ENCODE results near the gene FARP2. TPM values are rescaled to one million over a fixed set of nuclear protein-coding genes. Genes with fewer than 3 reads are reported as not detected.

Gene FARP2
- total RNA-seq, 1 experiment from 2014 or later, result 29.9 TPM

DNA sequence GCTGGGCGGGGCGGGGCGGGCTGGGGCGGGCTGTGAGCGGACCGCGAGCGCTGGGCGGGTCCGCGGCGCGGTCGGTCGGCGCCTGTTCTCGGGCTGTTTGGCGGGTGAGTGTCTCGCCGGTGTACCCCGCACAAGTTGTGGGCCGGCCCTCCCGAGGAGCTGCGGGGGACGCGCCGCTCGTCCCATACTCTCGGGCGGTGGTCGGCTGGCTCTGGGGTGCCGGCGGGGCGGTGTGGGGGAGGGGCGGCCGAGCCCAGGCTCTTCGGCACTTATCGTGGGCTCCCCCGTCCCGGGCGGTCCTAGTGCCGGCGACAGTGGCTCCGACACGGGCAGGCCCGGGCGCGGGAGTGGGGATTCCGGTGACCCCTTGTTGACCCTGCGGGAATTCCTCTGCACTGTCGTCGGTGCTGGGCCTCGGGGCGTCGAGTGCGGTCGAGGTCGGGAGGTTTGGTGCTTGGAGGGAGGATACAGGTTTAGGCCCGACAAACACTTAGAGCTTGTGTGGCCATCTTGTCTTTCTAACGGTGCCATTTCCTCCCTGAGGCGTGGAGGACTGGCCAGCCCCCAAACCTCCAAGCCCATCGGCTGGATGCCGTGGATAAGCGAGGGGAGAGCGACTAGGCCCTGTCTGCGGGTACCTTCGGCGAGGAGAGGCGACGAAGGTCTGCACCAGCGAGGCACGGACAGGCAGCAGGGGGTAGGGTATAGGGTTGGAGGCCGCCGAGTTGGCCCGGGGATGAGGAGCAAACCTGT is 40.0 kb upstream of the FARP2 start, which contains the start of gene SEPTIN2:
Gene SEPTIN2 (plus strand): TSS at position 47 of the 753 bp plus-strand sequence. CDS start 8,308 bp downstream, outside the sequence.
- CTCF ChIA-PET, result interaction anchor here (0.5 kb wide), 1 partner anchor 70 kb away, joined by 3 read pairs; no protein-coding TSS in a partner anchor
- Histone ChIP-seq H3K36me3 (ENCODE audit: low read depth, low read length) (peaks cover 3% of the 10 kb centered on the region; the same call in 1 of the 2 replicates), H3K4me3 (ENCODE audit: low read length) (peak within 1 kb of the TSS; percentile 98), H3K9me3 (ENCODE audit: low read length) (no peaks in the 10 kb centered on the region), H2AFZ (ENCODE audit: low read length) (peak within 1 kb of the TSS; percentile 86), H3K9me2 (replicated peaks; ENCODE audit: low read length) (no peaks in the 10 kb centered on the region), H3K4me2 (ENCODE audit: low read length) (peak within 1 kb of the TSS; percentile 100), H3K79me2 (ENCODE audit: low read length) (peaks cover 92% of the 10 kb centered on the region), H4K20me1 (ENCODE audit: low read length) (peaks cover 43% of the 10 kb centered on the region), H3K27me3 (ENCODE audit: low read length) (no peaks in the 10 kb centered on the region), H3K9ac (ENCODE audit: low read length) (peak within 1 kb of the TSS; percentile 100), H3K27ac (ENCODE audit: low read length) (peak within 1 kb of the TSS; percentile 97), H3F3A (ENCODE audit: low read length, unreplicated experiment) (no peaks in the 10 kb centered on the region), H3K4me1 (ENCODE audit: insufficient read depth, low read length) (peaks cover 52% of the 10 kb centered on the region)
- intact Hi-C loops (cut with micrococcal nuclease), result loop anchor here (2.0 kb wide), 1 partner anchor 43 kb away; no protein-coding TSS in a partner anchor
- ATAC-seq (peak; percentile 31), DNase-seq (peak; percentile 12)
- TF ChIP-seq EZH2phosphoT487 (IDR thresholded peaks at IDR 0.05; ENCODE audit: borderline replicate concordance, low read length), result no peak
- no peak for TF ChIP-seq EZH2 (IDR thresholded peaks at IDR 0.05; ENCODE audit: low read length, unreplicated experiment)
- TF ChIP-seq, protein P1, sequence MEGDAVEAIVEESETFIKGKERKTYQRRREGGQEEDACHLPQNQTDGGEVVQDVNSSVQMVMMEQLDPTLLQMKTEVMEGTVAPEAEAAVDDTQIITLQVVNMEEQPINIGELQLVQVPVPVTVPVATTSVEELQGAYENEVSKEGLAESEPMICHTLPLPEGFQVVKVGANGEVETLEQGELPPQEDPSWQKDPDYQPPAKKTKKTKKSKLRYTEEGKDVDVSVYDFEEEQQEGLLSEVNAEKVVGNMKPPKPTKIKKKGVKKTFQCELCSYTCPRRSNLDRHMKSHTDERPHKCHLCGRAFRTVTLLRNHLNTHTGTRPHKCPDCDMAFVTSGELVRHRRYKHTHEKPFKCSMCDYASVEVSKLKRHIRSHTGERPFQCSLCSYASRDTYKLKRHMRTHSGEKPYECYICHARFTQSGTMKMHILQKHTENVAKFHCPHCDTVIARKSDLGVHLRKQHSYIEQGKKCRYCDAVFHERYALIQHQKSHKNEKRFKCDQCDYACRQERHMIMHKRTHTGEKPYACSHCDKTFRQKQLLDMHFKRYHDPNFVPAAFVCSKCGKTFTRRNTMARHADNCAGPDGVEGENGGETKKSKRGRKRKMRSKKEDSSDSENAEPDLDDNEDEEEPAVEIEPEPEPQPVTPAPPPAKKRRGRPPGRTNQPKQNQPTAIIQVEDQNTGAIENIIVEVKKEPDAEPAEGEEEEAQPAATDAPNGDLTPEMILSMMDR (conservative IDR thresholded peaks at IDR 0.05; ENCODE audit: low read depth, low read length), result no peak
- POLR2A ChIA-PET (ENCODE audit: unreplicated experiment), result interaction anchor here (0.6 kb wide), 2 partner anchors 44 to 60 kb away, joined by 3 to 5 read pairs; no protein-coding TSS in a partner anchor
- BruUV-seq (replicated peaks), result no TSS peak

DNA sequence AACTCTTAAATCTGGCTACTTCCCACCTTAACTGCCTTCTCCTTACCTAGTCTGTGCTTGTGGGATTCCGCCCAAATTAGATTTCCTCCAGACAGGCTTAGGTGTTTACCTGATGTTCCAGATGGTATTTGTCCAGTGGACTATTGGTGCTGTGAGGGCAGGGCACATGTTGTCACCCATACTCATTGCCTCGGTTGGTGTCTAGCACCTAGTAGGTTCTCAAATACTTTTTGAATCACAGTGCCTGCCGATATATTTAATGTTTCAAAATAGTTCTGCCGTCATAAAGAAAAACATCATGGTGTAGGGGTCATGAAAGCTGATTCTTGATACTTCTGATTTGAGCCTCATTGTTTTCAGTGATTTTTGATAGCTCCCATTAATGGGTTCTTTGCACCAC is 39.3 kb upstream of the FARP2 start:
- no peak overlapping the region for H3K27ac ChIP-seq (ENCODE audit: low read length)
- peaks cover 92% of the 10 kb centered on the region for H3K79me2 ChIP-seq (ENCODE audit: low read length)
- peaks cover 41% of the 10 kb centered on the region for H4K20me1 ChIP-seq (ENCODE audit: low read length)
- H3K4me3 ChIP-seq (ENCODE audit: low read length), result peak overlapping the region; percentile 98
- H3K4me2 ChIP-seq (ENCODE audit: low read length), result peak overlapping the region; percentile 100
- no peaks in the 10 kb centered on the region for H3K27me3 ChIP-seq (ENCODE audit: low read length)
- H3K36me3 ChIP-seq (ENCODE audit: low read depth, low read length), result peaks cover 3% of the 10 kb centered on the region; the same call in 1 of the 2 replicates
- POLR2A ChIA-PET (ENCODE audit: unreplicated experiment), result no interaction called here
- H3K9ac ChIP-seq (ENCODE audit: low read length), result peak overlapping the region; percentile 100
- H3K9me3 ChIP-seq (ENCODE audit: low read length), result no peaks in the 10 kb centered on the region
- intact Hi-C loops (cut with micrococcal nuclease), result no loop called here
- no peak for TF ChIP-seq EZH2 (IDR thresholded peaks at IDR 0.05; ENCODE audit: low read length, unreplicated experiment)
- TF ChIP-seq EZH2phosphoT487 (IDR thresholded peaks at IDR 0.05; ENCODE audit: borderline replicate concordance, low read length), result no peak
- TF ChIP-seq, protein P1 (conservative IDR thresholded peaks at IDR 0.05; ENCODE audit: low read depth, low read length), result no peak
- DNase-seq (no peak), ATAC-seq (no peak)
- H3K9me2 ChIP-seq (replicated peaks; ENCODE audit: low read length), result no peaks in the 10 kb centered on the region
- H3F3A ChIP-seq (ENCODE audit: low read length, unreplicated experiment), result no peaks in the 10 kb centered on the region
- peaks cover 49% of the 10 kb centered on the region for H3K4me1 ChIP-seq (ENCODE audit: insufficient read depth, low read length)
- peak overlapping the region; percentile 67; the same call in 1 of the 2 replicates for H2AFZ ChIP-seq (ENCODE audit: low read length)
- BruUV-seq (replicated peaks), result TSS peak; percentile 32
- CTCF ChIA-PET, result interaction anchor here (0.5 kb wide), 1 partner anchor 69 kb away, joined by 3 read pairs; no protein-coding TSS in a partner anchor

Data from PC-3 (cell line).